WTC11 (cell line): ENCODE data around the gene MOCS1. TPM values are rescaled to one million over a fixed set of nuclear protein-coding genes. Genes with fewer than 3 reads are reported as not detected.
"Not testable (repeated sequence)": the region's sequence is repeated elsewhere in the genome, so short reads cannot be mapped to it uniquely, and the experiment has no call there.

Source experiments
- ATAC-seq: fragments of 200-7000 bp; cut with Tn5 transposase; 2 replicates; pipeline ENCODE4 v1.10.0; 2021; ENCODE audit warnings: mild to moderate bottlenecking, moderate library complexity
- CTCF ChIA-PET: fragments of 300-600 bp; sonication (Branson Sonifier 250); formaldehyde crosslinking; loops from one replicate; lab custom pipeline; 2021; ENCODE audit warnings: antibody characterized with exemption; lab: Charles Lee
- POLR2A ChIA-PET: fragments of 350-600 bp; sonication (Branson Sonifier 250); formaldehyde crosslinking; loops from one replicate; lab custom pipeline; 2021; ENCODE audit warnings: antibody characterized with exemption; lab: Charles Lee
- DNase-seq: peaks from one replicate; pipeline ENCODE4 v3.0.0; 2021; ENCODE audit warnings: low spot score
- H3K27ac Mint-ChIP-seq: 2 replicates; pipeline ENCODE4 v1.8.0; 2021; ENCODE audit warnings: mixed read lengths
- H3K27me3 Mint-ChIP-seq: 2 replicates; pipeline ENCODE4 v1.8.0; 2021; ENCODE audit warnings: low read depth, mild to moderate bottlenecking, moderate library complexity, mixed read lengths
- H3K36me3 Mint-ChIP-seq: 2 replicates; pipeline ENCODE4 v1.8.0; 2021; ENCODE audit warnings: mixed read lengths
- H3K4me1 Mint-ChIP-seq: 2 replicates; pipeline ENCODE4 v1.8.0; 2022; ENCODE audit warnings: mixed read lengths
- H3K4me3 Mint-ChIP-seq: 2 replicates; pipeline ENCODE4 v1.8.0; 2021; ENCODE audit warnings: mild to moderate bottlenecking, moderate library complexity, mixed read lengths
- H3K9me3 Mint-ChIP-seq: 2 replicates; pipeline ENCODE4 v1.8.0; 2021; ENCODE audit warnings: mixed read lengths
- CBFB ChIP-seq: sonication (generic); formaldehyde crosslinking; IDR thresholded peaks from 2 replicates; pipeline ENCODE4 v1.8.1; 2022; ENCODE audit warnings: mild to moderate bottlenecking, low read depth, missing genetic modification reagents
- CDX4 ChIP-seq: fragments of 250-450 bp; sonication (Bioruptor Pico); IDR thresholded peaks from 2 replicates; pipeline ENCODE4 v1.9.0; 2021; ENCODE audit warnings: moderate library complexity, mild to moderate bottlenecking, inconsistent platforms, borderline replicate concordance
- CREM ChIP-seq: sonication (generic); formaldehyde crosslinking; IDR thresholded peaks from 2 replicates; pipeline ENCODE4 v1.8.1; 2022; ENCODE audit warnings: mild to moderate bottlenecking, missing genetic modification reagents, moderate library complexity
- CTCF ChIP-seq: fragments of 200-600 bp; IDR thresholded peaks from 2 replicates; pipeline ENCODE4 v1.8.0; 2022; ENCODE audit warnings: antibody characterized with exemption
- ESRRA ChIP-seq: sonication (generic); formaldehyde crosslinking; IDR thresholded peaks from 2 replicates; pipeline ENCODE4 v1.8.1; 2022; ENCODE audit warnings: mild to moderate bottlenecking, missing genetic modification reagents, borderline replicate concordance
- FOXK1 ChIP-seq: sonication (generic); formaldehyde crosslinking; IDR thresholded peaks from 2 replicates; pipeline ENCODE4 v1.8.0; 2022; ENCODE audit warnings: mild to moderate bottlenecking, moderate library complexity, missing genetic modification reagents
- HMGXB4 ChIP-seq: sonication (generic); formaldehyde crosslinking; IDR thresholded peaks from 2 replicates; pipeline ENCODE4 v1.8.1; 2023; ENCODE audit warnings: mild to moderate bottlenecking, moderate library complexity, missing genetic modification reagents
- IRF1 ChIP-seq: sonication (generic); formaldehyde crosslinking; IDR thresholded peaks from 2 replicates; pipeline ENCODE4 v1.8.0; 2023; ENCODE audit warnings: missing genetic modification reagents
- MLX ChIP-seq: sonication (generic); formaldehyde crosslinking; IDR thresholded peaks from 2 replicates; pipeline ENCODE4 v1.8.1; 2023; ENCODE audit warnings: mild to moderate bottlenecking, missing genetic modification reagents, moderate library complexity
- OVOL2 ChIP-seq: fragments of 250-450 bp; sonication (Bioruptor Pico); IDR thresholded peaks from 2 replicates; pipeline ENCODE4 v1.9.0; 2021; ENCODE audit warnings: mild to moderate bottlenecking, borderline replicate concordance
- SP1 ChIP-seq: sonication (generic); formaldehyde crosslinking; conservative IDR thresholded peaks from 2 replicates; pipeline ENCODE4 v1.8.1; 2022; ENCODE audit warnings: missing genetic modification reagents
- TCF7 ChIP-seq: sonication (generic); formaldehyde crosslinking; IDR thresholded peaks from 2 replicates; pipeline ENCODE4 v1.8.0; 2022; ENCODE audit warnings: mild to moderate bottlenecking, low read depth, missing genetic modification reagents, moderate library complexity
- TEAD4 ChIP-seq: sonication (generic); formaldehyde crosslinking; IDR thresholded peaks from 2 replicates; pipeline ENCODE4 v1.8.0; 2022; ENCODE audit warnings: mild to moderate bottlenecking, missing genetic modification reagents
- TP53 ChIP-seq: sonication (generic); formaldehyde crosslinking; IDR thresholded peaks from 2 replicates; pipeline ENCODE4 v1.8.1; 2023; ENCODE audit warnings: mild to moderate bottlenecking, missing genetic modification reagents
- USF2 ChIP-seq: sonication (generic); formaldehyde crosslinking; IDR thresholded peaks from 2 replicates; pipeline ENCODE4 v1.8.1; 2023; ENCODE audit warnings: mild to moderate bottlenecking, missing genetic modification reagents, moderate library complexity
- ZNF281 ChIP-seq: sonication (generic); formaldehyde crosslinking; IDR thresholded peaks from 2 replicates; pipeline ENCODE4 v1.8.0; 2023; ENCODE audit warnings: mild to moderate bottlenecking, missing genetic modification reagents
- total RNA-seq: library from RNA; stranded (reverse); gene quantifications from 3 replicates; pipeline ENCODE4 v1.2.3, GENCODE V29; 2021

MOCS1 gene
- total RNA-seq, 1 experiment from 2014 or later, result 18.5 TPM

GRCh38 chr6:39971131-39971530 lies 36.9 kb upstream of the MOCS1 start:
- H3K27ac Mint-ChIP-seq, H3K4me3 Mint-ChIP-seq, DNase-seq, H3K36me3 Mint-ChIP-seq, POLR2A ChIA-PET, H3K27me3 Mint-ChIP-seq, ATAC-seq, H3K9me3 Mint-ChIP-seq, H3K4me1 Mint-ChIP-seq: not testable (repeated sequence)
- CTCF ChIA-PET, result interaction anchor here (1.2 kb wide), 1 partner anchor 608 kb away, joined by 3 read pairs; no protein-coding TSS in a partner anchor

GRCh38 chr6:39965751-39966150 lies 31.5 kb upstream of the MOCS1 start:
- no peaks in the 10 kb centered on the region for H3K36me3 Mint-ChIP-seq
- H3K9me3 Mint-ChIP-seq, result peaks cover under 1% of the 10 kb centered on the region; the same call in 1 of the 2 replicates
- CTCF ChIA-PET, result no interaction called here
- DNase-seq (no peak), ATAC-seq (no peak)
- no peaks in the 10 kb centered on the region; the same call in 1 of the 2 replicates for H3K27me3 Mint-ChIP-seq
- POLR2A ChIA-PET, result no interaction called here
- no peak overlapping the region for H3K4me3 Mint-ChIP-seq
- no peaks in the 10 kb centered on the region for H3K4me1 Mint-ChIP-seq
- TF ChIP-seq CREM (CRISPR knock-in tag) (no peak), MLX (no peak), IRF1 (CRISPR knock-in tag) (no peak), FOXK1 (no peak), USF2 (CRISPR knock-in tag) (no peak), OVOL2 (CRISPR knock-in tag) (no peak), TP53 (CRISPR knock-in tag) (no peak), TCF7 (CRISPR knock-in tag) (no peak)
- H3K27ac Mint-ChIP-seq, result no peak overlapping the region

GRCh38 chr6:39964530-39964929 lies 30.3 kb upstream of the MOCS1 start:
- no peaks in the 10 kb centered on the region for H3K4me1 Mint-ChIP-seq
- CTCF ChIA-PET, result no interaction called here
- H3K4me3 Mint-ChIP-seq, result no peak overlapping the region

More at GRCh38 chr6:39964530-39964929, 30.3 kb upstream of the MOCS1 start:
- POLR2A ChIA-PET, result no interaction called here
- Mint-ChIP-seq H3K36me3 (no peaks in the 10 kb centered on the region), H3K27ac (no peak overlapping the region), H3K9me3 (peaks cover 5% of the 10 kb centered on the region; the same call in 1 of the 2 replicates), H3K27me3 (no peaks in the 10 kb centered on the region)
- TF ChIP-seq HMGXB4 (CRISPR knock-in tag) (no peak), ZNF281 (CRISPR knock-in tag) (no peak), CTCF (no peak), CBFB (CRISPR knock-in tag) (no peak), ESRRA (CRISPR knock-in tag) (no peak), FOXK1 (no peak), CDX4 (CRISPR knock-in tag) (no peak), TEAD4 (CRISPR knock-in tag) (no peak), SP1 (CRISPR knock-in tag) (no peak), TP53 (CRISPR knock-in tag) (no peak)
- no peak for DNase-seq
- ATAC-seq, result no peak
